OCI-M2 (cell line): ENCODE data around the gene CDK11A.
A peak's percentile ranks its signal among the peaks of the same experiment; 100 is the strongest.

Source experiments
- DNase-seq: peaks from one replicate; lab custom pipeline; 2025; ENCODE audit not compliant: unreplicated experiment; lab: John Stamatoyannopoulos, UW

The CDK11A gene

DNA sequence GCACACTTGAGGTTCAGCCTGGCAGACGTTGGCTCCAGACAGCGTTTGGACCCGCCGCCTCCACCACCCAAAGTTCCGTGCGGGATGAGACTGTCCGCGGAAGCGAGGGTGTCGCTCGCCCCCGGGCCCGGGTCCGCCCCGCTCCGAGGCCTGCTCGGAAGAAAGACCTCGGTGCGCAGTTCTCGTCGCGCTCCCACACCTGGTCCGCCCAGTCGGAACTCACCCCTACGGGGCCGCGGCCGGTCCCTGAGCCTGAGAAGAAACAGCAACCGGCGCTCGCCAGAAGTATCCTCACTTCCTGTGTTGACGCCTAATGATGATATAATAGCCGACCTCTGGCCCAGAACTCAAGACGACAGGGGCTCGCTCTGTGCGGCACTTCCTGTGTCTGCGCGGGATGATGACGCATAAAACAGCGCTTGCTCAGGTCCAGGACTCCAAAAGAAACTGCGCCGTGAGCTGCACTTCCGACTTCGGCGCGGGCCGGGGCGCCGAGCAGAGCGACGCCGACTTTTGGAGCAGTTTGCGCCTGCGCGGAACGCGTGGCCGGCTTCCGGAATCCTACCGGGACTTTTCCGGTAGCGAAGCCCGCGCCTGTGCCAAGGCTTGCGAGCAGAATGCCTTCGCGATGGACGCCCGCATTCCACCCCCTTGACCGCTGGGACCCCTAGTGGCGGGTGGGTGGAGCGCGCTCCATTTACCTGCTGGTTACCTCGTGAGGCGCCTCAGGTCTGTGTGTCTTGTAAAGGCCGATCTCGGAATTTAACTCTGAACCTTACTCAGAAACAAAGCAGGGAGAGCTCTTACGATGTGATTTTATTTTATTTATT is at the start of gene CDK11A:
TSS of gene CDK11A (minus strand) at position 323 of the 830 bp plus-strand sequence. CDS start 1,539 bp downstream, outside the sequence.
- DNase-seq = peak; percentile 79

GRCh38 chr1:1773874-1774273 is 49.7 kb upstream of the CDK11A start:
- DNase-seq = no peak

DNA sequence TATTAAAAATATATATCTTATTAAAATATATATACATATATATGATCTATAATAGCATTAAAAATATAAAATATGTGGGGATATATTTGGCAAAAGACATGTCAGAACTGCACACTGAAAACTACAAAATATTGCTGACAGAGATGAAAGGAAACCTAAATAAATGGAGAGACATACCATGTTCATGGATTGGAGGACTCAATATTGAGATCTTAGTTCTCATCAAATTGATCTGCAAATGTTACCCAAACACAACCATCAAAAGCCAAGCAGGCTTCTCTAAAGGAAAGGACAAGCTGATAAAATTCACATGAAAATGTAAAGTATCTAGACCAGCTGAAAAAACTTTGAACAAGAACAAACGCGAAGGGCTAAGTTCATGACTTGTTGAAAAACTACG is 46.9 kb upstream of the CDK11A start:
- no peak for DNase-seq

DNA sequence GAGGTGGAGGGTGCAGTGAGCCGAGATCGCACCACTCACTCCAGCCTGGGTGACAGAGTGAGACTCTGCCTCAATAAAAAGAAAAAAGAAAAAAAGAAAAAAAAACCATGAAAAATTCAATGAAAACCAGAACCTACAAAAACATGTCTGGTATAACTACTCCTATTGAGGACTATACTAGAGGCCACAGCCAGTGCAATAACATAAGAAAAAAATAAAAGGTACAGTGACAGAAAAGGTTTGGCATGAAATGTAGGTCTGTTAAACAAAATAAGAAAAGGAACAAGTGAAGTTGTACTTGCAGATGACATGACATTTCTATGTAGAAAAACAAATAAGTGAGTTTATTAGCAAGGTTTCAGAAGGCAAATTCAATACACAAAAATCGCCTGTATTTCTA is 45.9 kb upstream of the CDK11A start:
- no peak for DNase-seq

DNA sequence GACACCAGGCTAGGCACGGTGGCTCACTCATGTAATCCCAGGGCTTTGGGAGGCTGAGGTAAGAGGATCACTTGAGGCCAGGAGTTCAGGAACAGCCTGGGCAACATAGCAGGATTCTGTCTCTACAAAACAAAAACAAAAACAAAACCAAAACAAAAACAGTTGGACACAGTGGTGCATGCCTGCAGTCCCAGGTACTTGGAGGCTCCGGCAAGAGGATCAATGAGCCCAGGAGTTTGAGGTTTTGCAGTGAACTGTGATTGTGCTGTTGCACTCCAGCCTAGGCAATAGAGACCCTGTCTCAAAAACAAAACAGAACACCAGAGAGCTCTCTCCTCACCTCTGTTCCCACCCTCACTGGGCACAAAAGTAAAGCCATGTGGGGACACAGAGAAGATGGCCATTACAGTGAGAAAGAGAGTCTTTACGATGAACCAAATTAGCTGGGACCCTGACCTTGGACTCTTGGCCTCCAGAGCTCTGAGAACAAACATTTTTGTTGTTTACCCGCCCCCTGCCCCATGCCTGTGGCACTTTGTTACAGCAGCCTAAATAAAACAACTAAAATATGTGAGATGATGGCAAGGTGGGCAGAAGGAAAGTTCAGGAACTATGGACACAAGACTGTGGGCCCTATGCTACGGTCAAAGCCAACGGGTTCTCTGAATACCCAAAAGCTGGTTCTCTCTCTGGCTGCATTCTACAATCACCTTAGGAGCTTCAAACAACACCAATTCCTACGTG is 44.3 kb upstream of the CDK11A start:
- DNase-seq = no peak

DNA sequence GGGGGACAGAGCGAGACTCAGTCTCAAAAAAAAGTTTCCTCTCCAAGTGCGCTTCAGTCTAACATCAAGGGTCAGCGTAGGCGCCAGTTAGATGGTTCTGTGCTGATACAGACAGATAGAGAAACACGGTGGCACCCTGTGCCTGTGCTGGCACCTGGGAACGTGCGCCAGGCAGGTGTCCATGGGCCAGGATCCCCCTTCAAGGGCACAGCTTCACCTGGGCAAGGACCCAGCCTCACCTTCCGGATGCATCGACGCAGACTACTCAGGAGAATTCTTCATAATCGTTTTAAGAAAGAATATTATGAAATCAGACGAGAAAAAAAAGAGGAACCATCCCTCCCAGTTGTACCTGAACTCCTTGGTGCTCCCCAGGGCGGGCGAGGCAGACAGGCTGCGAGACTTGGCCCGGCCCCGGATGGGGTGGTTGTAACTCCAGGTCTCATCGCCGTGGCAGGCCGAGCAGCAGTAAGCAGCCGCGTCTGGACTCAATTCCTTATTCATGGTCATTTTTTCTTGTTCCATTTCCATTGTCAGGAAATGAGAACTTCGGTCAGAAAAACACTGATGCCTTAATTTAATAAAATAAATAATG is 40.8 kb upstream of the CDK11A start:
- DNase-seq = no peak

DNA sequence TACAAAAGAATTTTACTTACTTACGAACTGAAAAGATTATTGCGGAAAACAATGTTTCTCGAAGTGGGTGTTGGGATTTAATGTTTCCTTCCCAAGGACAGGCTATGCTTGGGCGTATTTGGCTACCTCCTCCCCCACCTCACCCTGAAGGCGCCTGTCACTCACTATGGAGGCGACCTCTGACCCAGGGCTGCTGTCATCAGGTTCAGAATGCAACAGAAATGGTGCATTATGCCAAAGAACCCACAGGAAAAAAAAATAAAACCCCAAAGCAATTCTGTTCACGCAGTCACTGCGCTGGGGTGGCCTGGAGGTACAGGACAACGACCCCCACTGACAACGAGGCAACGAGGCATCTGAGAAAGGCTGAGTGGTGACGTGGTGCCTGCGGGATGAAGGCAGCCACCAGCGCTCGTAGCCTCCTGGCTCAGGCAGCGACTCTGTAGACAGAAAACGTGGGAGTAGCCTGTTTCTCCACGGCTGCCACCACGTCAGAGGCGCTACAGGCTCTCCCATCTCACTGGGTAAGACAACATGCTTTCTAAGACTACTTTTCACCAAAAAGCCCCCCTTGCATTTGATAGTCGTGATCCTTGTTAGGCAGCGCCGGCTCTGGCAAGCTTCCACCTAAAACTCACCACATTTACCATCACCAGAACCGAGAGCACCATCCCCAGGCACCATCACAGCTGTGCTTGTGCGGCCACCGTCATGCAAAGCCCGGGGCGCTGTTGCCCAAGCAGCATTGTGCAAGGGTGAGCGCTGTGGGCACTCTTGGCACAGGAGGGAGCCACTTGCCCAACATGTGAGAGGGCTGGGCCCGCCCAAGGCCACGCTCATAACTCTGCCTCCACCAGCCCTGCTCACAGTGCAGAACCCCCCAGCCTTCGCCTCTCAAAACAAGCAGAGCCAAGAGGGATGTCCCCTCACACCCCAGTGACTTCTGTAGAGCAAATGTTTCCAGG is 39.8 kb upstream of the CDK11A start:
- DNase-seq = no peak

DNA sequence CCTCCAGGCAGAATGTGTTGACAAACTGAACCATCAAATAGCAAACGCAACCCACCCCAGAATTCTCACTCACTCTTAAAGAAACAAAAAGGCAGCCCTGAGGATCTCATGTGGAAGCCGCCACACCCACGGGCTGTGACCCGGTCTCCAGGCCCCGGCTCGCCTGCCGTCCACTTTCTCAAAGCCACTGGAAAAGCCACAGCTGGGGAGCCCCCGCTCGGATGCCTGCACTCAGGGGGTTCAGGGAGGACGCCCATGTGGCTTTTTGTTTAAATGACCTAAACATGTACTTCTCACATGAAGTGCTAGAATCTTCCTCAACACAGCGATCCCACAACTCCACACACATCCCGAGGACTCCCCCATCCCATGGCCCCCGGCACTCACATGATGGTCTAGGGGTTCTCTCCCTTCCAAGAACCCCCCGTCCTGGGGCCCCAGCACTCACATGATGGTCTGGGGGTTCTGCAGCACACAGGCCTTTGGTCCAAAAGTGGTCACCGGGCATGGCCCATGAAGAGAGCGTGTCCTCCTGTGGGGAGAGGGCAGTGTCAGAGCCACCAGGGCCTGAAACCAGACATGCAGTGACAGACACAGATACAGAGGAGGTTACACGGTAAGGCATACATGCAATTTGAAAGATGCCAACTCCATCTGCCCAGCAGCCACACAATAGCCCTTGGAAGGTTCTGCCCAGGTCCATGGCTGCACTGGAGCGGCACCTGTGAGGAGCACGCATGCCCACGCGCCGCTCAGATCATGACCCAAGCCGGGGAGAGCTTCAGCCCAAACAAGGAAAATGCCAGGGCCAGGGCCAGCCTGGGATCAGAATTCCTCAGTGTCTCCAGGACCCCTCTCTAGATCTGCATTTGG is 37.6 kb upstream of the CDK11A start:
- no peak for DNase-seq

GRCh38 chr1:1760715-1761114 is 36.6 kb upstream of the CDK11A start:
- no peak for DNase-seq

DNA sequence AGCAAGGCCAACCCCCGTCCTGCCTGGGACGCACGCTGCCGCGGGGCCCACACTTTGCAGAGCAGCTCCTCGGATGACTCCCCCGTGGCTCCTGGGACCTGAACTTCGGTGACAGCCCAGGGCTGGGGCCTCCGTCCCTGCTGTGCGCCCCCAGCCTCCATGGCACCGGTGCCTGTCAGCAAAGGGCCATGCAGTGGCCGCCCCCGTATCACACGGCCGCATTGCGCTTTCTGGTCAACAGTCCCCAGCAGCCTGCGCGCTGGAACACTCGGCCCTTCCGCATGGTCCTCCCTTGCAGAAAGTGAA is 36.1 kb upstream of the CDK11A start:
- DNase-seq = no peak

DNA sequence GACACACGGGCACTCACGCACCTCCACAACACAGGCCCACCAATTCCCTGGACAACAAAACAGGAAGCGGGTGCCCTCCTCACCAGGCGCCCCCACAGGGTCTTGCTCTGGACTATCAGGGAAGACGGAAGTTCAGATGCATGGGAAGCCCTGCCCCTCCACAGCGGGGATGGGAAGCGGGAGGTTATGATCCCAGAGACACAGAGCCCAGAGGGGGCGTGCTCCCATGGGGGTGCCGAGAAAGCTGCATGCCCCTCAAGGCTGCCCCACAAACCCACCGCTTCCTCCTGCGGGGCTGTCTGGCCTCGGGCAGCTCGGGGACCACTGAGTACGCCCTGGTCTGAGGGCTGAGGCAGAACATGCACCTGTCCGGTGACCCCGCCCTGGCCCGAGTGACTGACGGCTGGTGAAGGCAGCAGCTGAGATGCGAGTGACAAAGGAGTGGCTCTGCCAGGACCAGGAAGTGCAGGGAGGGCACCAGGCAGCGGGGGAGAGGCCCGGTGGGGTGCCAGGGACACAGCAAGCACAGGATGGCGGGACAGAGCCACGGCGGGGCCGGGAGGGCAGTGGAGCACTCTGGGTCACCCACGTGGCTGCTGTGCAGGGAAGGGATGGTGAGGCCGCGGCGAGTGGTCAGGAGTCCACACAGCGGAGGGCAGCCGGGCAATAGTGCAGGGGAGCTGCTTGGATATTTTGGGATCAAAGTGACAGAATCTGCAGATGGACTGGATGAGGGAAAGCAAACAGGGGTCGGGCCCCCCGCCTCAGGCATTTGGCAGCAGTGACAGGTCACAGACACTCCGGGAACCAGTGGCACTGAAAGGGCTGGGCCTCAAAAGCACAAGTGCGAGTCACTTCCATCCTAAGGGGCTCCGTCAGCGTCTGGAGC is 35.5 kb upstream of the CDK11A start:
- DNase-seq = no peak

DNA sequence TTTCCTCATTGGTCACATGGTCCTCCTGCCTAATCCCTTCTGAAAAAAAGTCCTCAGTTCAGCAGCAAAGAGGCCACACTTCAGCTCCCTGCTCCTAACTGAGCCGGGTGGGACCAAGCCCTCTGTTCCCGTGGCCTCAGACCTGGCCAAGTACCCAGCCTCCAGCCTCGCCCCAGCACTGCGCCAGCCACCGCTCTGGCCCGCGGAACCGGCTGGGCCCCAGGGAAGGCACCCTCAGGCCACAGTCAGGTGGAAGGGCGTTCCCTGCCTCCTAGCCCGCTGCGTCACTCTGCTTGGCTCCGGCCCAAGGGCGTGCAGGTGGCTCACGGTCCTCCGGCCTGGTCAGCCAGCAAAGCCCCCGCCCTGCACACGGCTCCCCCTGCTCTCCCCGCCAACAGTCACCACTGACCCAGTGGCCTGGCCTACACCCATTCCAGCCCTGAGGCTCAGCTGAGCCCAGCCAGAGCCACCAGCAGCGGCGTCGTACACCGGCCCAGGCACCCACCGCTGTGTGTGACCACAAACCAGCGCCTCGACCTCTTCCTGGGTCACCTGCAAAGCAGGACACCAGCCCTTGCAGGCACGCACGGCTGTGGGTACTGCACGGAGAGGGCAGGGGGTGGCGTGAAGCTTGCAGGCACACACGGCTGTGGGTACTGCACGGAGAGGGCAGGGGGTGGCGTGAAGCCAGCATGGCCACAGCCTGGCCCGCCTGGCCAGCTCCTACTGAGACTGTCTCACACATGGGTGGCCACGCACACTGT is 34.7 kb upstream of the CDK11A start:
- no peak for DNase-seq

DNA sequence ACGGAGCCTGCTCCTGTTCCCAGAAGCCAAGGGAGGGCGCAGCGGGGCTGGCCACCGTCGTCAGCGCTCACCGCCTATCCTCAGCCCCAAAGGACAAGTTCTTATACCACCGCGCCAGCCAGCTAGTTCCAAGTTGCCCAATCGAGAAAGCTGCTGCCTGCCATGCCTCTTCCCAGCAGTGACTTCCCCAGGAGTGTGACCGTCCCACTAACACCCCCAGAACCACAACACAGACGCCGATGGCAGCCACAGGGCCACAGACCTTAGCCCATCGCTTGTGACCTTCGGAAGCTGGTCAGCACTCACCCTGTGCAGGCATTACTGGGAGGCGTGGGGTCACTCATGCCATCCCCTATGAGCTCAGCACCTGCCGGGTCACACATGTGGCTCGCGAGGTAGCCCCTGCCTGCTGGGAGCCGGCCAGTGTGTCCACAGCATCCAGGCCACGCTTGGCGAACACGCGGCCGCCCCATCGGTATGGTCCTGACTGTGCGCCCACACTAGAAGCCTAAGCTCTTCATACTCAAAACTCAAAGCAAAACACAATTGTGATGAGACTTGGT is 34.0 kb upstream of the CDK11A start:
- DNase-seq = no peak

DNA sequence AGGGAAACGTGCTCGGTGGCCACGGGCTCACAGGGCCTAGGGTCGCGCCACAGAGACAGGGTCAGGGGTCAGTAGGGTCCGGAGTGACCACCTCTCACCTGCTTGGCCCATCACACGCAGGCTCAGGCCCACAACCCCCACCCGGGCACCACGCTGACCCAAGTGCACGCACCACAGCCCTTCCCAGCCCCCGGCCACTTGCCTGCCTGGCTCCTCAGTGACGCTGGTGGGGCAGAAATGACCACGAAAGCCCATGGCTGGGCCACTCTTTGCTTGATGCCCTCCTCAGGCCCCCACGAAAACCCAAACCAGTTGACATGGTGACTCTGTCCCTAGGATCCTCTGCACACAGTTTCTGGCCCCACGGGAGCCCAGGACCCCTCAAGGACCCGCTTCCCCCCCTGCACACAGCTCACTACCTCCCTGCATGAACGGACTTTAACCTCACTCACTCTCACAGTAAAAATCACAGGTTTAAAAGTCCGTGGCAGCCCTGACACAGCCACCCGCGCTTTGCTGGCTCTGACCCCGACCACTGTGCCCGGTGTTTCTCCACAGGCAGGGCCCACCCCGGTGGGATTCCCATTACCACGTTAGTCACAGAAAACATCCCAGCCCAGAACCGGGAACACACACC is 33.4 kb upstream of the CDK11A start:
- DNase-seq = no peak

GRCh38 chr1:1756661-1757421 is 32.7 kb upstream of the CDK11A start:
- DNase-seq = no peak

- no peak for DNase-seq
Observed at GRCh38 chr1:1755852-1756251, 31.7 kb upstream of the CDK11A start.

GRCh38 chr1:1755426-1755825 is 31.3 kb upstream of the CDK11A start:
- DNase-seq = no peak
